WERI-Rb-1 (cell line): ENCODE measurements around the gene DCTN5.

Source experiments
- DNase-seq: peaks from one replicate; pipeline ENCODE4 v3.0.0-alpha.2; 2020
- H3K27ac ChIP-seq: fragments of 250-450 bp; sonication (Bioruptor Pico); 2 replicates; pipeline ENCODE4 v1.5.1; 2020; ENCODE audit warnings: mild to moderate bottlenecking, moderate library complexity
- H3K27me3 ChIP-seq: fragments of 250-450 bp; sonication (Bioruptor Pico); 2 replicates; pipeline ENCODE4 v1.5.1; 2021; ENCODE audit warnings: mild to moderate bottlenecking, low read depth, moderate library complexity; ENCODE audit not compliant: insufficient read depth, severe bottlenecking
- H3K36me3 ChIP-seq: fragments of 250-450 bp; sonication (Bioruptor Pico); 2 replicates; pipeline ENCODE4 v1.5.1; 2020; ENCODE audit warnings: mild to moderate bottlenecking, moderate library complexity
- H3K4me3 ChIP-seq: 2 replicates; pipeline ENCODE4 v1.5.1; 2011; ENCODE audit warnings: low read depth, mild to moderate bottlenecking, control low read depth, low read length
- H3K9me3 ChIP-seq: fragments of 250-450 bp; sonication (Bioruptor Pico); 2 replicates; pipeline ENCODE4 v1.5.1; 2021; ENCODE audit warnings: mild to moderate bottlenecking, moderate library complexity; ENCODE audit not compliant: severe bottlenecking
- CTCF ChIP-seq: IDR thresholded peaks from 2 replicates; pipeline ENCODE4 v1.5.1; 2011; ENCODE audit warnings: low read depth, mild to moderate bottlenecking, control low read depth, inconsistent platforms, low read length

The DCTN5 gene

GRCh38 chr16:23706439-23706838, 65.2 kb downstream of the DCTN5 start:
- DNase-seq, result no peak
- Histone ChIP-seq H3K4me3 (no peak overlapping the region), H3K36me3 (no peaks in the 10 kb centered on the region)

GRCh38 chr16:23709536-23709935, 68.3 kb downstream of the DCTN5 start:
- H3K36me3 ChIP-seq, result no peaks in the 10 kb centered on the region
- no peak overlapping the region for H3K27ac ChIP-seq
- no peaks in the 10 kb centered on the region for H3K27me3 ChIP-seq
- no peak overlapping the region for H3K4me3 ChIP-seq
- no peak for TF ChIP-seq CTCF
- peaks cover 13% of the 10 kb centered on the region for H3K9me3 ChIP-seq
- no peak for DNase-seq

More at GRCh38 chr16:23706439-23706838, 65.2 kb downstream of the DCTN5 start:
- peaks cover 20% of the 10 kb centered on the region for H3K9me3 ChIP-seq
- H3K27me3 ChIP-seq, result no peaks in the 10 kb centered on the region
- H3K27ac ChIP-seq, result no peak overlapping the region
- no peak for TF ChIP-seq CTCF

DNA sequence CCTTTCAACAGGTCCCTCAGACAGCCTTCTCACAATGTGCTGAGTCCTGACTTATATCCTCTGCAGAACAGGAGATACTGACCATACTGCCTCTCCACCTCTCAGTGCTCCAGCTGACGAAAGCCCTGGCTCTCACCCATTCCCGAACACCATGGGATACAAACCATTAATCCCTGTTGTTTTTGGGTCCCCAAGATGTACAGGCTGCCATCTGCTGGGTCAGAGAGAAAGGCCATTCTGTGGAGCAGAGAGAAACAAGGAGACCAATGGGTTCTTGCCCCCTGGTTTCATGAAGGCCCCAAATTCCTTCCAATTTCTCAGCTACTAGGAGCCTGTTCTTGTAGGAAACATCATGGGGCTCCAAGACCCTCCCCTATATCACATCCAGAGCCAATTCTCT, 68.7 kb downstream of the DCTN5 start:
- Histone ChIP-seq H3K27me3 (no peaks in the 10 kb centered on the region), H3K4me3 (no peak overlapping the region), H3K9me3 (peaks cover 13% of the 10 kb centered on the region), H3K27ac (no peak overlapping the region), H3K36me3 (no peaks in the 10 kb centered on the region)
- peak; percentile 44 for TF ChIP-seq CTCF
- no peak for DNase-seq

DNA sequence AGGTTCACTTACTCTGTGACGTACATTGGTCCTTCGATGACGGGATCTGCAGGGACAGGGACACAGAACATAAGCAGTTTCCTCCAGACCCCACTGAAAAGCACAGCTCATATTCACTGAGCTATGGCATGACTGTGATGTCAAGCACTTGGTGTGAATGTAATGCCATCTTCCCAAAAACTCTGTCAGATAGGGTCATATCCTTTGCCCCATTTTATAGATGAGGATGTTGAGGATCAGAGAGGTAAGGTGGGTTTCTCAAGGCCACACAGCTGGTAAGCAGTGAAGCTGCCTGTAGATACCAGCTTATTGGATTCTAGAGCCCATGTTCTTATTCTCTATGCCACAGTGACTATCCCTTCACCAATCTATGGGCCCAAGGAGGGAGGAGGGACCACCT, 69.2 kb downstream of the DCTN5 start:
- no peak for DNase-seq
- Histone ChIP-seq H3K27me3 (no peaks in the 10 kb centered on the region), H3K36me3 (no peaks in the 10 kb centered on the region), H3K4me3 (no peak overlapping the region), H3K9me3 (peaks cover 13% of the 10 kb centered on the region), H3K27ac (no peak overlapping the region)
- TF ChIP-seq CTCF, result no peak

DNA sequence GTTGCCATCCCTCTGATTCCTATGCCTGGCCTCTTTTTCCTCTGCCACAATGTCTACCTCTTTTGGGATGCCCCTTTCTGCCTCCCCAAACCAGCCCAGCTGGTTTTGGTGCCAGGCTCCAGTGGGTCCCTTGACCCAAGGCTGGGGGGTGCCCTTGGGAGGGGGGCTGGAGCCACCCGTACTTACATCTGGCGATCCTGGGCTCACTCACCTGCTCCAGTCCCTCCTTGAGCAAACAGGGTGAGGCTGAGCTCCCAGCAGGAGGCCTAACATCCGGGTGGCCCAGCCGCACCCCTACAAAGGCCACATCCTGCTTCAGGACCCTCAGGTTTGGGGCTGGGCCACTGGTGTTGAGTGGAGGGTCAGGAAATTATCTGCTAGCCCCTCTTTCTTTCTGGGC, 70.5 kb downstream of the DCTN5 start:
- H3K9me3 ChIP-seq, result peaks cover 13% of the 10 kb centered on the region
- H3K4me3 ChIP-seq, result no peak overlapping the region
- DNase-seq, result no peak
- TF ChIP-seq CTCF, result no peak
- no peak overlapping the region for H3K27ac ChIP-seq
- no peaks in the 10 kb centered on the region for H3K36me3 ChIP-seq
- H3K27me3 ChIP-seq, result no peaks in the 10 kb centered on the region

DNA sequence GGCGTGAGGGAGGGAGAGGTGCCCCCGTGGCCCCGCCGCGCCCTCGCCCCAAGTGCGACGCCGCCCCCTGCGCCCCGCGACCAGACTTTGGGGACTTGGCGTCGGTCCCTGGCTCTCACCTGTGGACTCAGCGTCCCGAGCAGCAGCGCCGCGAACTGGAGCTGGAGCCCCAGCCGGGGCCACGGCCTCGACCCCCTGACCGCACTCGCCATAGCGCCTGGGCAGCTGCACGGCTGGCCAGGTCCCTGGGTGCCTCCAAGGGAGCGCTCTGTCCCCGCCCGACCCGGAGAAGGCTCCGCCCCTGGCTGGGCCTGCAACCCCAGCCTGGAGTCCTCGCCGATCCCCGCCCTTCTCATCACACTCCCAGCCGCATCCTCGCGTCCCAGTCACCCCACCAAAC, 71.7 kb downstream of the DCTN5 start, which contains the start of gene ERN2:
Gene ERN2, minus strand, starts transcription at position 247 of the 400 bp plus-strand sequence. Its CDS starts 35 bp downstream, at position 212.
- peaks cover 13% of the 10 kb centered on the region for H3K9me3 ChIP-seq
- TF ChIP-seq CTCF, result no peak
- no peaks in the 10 kb centered on the region for H3K36me3 ChIP-seq
- H3K27ac ChIP-seq, result no peak within 1 kb of the TSS
- no peak within 1 kb of the TSS for H3K4me3 ChIP-seq
- no peak for DNase-seq
- no peaks in the 10 kb centered on the region for H3K27me3 ChIP-seq
